ENCODE results near the gene SDF2L1. TPM values are rescaled to one million over a fixed set of nuclear protein-coding genes. Genes with fewer than 3 reads are reported as not detected.

SDF2L1 gene
- total RNA-seq, 4 donors from 2014 or later = 11.2 to 23.6 (median 18.7) TPM

DNA sequence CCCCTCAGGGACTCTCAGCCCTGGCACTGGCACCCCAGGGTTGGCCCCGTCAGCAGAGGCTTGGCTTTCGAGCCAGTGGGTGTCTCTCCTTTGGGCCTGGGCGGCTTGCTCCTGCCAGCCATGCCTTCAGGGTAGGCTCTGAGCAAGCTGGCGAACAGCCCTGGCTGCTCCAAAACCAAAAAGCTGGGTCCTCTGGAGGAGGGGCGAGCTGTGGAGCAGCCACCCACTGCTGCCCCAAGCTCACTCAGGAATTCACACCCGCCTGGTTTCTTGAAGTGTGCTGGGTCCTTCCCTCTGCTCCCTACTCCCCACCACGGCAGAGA, 18.5 kb upstream of the SDF2L1 start:
- H3K36me3 ChIP-seq = peaks cover 8% of the 10 kb centered on the region
- H3K4me1 ChIP-seq = peaks cover 43% of the 10 kb centered on the region

DNA sequence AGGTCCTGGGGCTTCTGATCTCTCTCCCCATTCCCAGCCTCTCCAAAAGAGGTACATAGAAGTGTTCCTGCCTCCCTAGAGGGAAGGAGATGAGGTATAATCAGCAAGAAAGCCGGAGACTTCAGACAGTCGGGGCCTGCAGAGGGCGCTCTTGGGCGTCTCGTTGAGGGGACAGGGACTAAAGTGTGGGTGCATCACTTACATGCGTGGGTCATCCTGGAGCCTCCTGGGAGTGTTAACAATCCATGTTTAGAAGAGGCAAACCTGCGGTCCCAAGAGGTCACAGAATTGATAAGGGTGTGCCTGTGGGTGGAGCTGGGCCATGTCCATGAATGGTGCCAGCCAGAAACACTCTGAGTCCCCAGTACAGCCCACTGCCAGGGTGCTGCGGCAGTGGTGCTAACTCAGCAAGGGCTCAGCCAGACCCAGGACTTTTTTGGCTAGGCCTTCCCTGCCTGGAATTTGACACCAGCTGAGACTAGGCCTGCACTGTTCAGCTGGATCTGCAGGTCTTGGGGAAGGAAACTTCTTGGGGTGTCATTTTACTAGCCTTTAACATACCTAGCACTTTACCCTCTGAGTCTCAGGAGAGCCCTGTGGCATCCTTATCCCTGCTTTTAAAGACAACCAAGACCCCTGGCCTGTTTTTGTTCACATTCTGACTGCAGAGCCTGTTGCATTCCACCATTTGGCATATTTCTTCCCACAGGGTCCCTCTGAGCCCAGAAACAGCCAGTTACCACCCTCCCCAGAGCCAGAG, 17.8 kb upstream of the SDF2L1 start:
- no peak overlapping the region for H3K27ac ChIP-seq
- H3K4me1 ChIP-seq = peaks cover 49% of the 10 kb centered on the region
- no peaks in the 10 kb centered on the region for H3K27me3 ChIP-seq
- DNase-seq (ENCODE audit: low spot score in 2 of 2) = no peak
- 50% methylated on average over 7 of the region's 8 CpGs for WGBS
- peaks cover 1% of the 10 kb centered on the region for H3K36me3 ChIP-seq
- no peaks in the 10 kb centered on the region for H3K9me3 ChIP-seq
- no peak for TF ChIP-seq POLR2AphosphoS5 (IDR thresholded peaks at IDR 0.05)
- TF ChIP-seq, protein P1, sequence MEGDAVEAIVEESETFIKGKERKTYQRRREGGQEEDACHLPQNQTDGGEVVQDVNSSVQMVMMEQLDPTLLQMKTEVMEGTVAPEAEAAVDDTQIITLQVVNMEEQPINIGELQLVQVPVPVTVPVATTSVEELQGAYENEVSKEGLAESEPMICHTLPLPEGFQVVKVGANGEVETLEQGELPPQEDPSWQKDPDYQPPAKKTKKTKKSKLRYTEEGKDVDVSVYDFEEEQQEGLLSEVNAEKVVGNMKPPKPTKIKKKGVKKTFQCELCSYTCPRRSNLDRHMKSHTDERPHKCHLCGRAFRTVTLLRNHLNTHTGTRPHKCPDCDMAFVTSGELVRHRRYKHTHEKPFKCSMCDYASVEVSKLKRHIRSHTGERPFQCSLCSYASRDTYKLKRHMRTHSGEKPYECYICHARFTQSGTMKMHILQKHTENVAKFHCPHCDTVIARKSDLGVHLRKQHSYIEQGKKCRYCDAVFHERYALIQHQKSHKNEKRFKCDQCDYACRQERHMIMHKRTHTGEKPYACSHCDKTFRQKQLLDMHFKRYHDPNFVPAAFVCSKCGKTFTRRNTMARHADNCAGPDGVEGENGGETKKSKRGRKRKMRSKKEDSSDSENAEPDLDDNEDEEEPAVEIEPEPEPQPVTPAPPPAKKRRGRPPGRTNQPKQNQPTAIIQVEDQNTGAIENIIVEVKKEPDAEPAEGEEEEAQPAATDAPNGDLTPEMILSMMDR (IDR thresholded peaks at IDR 0.05) = peak; percentile 3 to 43
- no peak for TF ChIP-seq EP300 (IDR thresholded peaks at IDR 0.05)
- no peak for TF ChIP-seq POLR2A (IDR thresholded peaks at IDR 0.05)
- no peak overlapping the region for H3K4me3 ChIP-seq

More for the DNA sequence above, 18.5 kb upstream of the SDF2L1 start:
- WGBS = 54% methylated on average over 6 of the region's 7 CpGs
- H3K27me3 ChIP-seq = no peaks in the 10 kb centered on the region
- DNase-seq (ENCODE audit: low spot score in 2 of 2) = no peak
- H3K4me3 ChIP-seq = no peak overlapping the region
- no peaks in the 10 kb centered on the region for H3K9me3 ChIP-seq
- TF ChIP-seq, protein P1 (IDR thresholded peaks at IDR 0.05) = no peak
- TF ChIP-seq POLR2AphosphoS5 (IDR thresholded peaks at IDR 0.05) (no peak), POLR2A (IDR thresholded peaks at IDR 0.05) (no peak), EP300 (IDR thresholded peaks at IDR 0.05) (no peak)
- H3K27ac ChIP-seq = no peak overlapping the region

DNA sequence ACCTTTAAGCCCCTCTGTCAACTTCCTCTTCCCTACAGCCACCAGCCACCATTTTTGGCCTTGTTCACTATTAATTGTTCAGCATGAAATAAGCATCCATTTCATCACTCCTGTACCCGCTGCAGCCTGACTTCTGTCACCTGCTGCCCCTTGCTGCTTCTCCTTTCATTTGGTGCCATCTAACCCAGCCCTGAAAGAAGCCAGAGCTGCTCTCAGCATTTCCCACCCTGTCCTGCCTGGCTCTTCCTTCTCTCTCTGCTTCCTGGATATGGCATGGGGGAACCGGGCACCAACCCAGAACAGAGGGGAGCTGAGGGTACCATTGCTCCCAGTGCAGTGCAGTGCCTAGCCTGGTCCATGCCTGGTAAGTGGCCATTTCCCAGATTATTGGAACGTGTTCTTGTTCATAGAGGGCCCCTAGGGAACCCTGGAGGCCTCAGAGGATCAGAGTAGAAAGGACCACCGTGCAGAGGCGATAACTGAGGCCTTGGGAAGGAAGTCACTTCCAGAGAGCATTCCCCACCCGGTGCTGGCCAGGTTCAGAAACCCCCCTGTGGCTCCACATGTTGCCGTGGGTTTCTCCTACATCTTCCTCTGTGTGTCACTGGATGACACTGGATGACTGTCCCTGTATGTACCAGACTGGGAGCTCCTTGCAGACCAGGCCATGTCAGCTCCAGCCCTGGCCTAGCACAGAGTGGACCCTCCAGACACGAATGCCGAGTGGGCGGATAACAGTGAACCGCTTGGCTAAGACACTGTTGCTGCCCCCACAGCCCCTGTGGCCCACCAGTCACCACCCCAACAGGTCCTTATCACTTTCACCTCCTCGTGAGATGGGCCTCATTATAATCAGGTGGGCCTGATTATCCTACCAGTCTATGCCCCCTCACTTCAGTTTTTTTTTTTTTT, 17.0 kb upstream of the SDF2L1 start:
- TF ChIP-seq, protein P1 (IDR thresholded peaks at IDR 0.05) = no peak
- TF ChIP-seq POLR2AphosphoS5 (IDR thresholded peaks at IDR 0.05) = no peak
- no peak for TF ChIP-seq POLR2A (IDR thresholded peaks at IDR 0.05)
- TF ChIP-seq EP300 (IDR thresholded peaks at IDR 0.05) = no peak
- Histone ChIP-seq H3K36me3 (no peaks in the 10 kb centered on the region), H3K4me1 (peaks cover 52% of the 10 kb centered on the region), H3K4me3 (no peak overlapping the region), H3K27ac (no peak overlapping the region), H3K9me3 (no peaks in the 10 kb centered on the region), H3K27me3 (no peaks in the 10 kb centered on the region)
- DNase-seq (ENCODE audit: low spot score in 2 of 2) = no peak
- WGBS = 85% methylated on average over 12 of the region's 12 CpGs

DNA sequence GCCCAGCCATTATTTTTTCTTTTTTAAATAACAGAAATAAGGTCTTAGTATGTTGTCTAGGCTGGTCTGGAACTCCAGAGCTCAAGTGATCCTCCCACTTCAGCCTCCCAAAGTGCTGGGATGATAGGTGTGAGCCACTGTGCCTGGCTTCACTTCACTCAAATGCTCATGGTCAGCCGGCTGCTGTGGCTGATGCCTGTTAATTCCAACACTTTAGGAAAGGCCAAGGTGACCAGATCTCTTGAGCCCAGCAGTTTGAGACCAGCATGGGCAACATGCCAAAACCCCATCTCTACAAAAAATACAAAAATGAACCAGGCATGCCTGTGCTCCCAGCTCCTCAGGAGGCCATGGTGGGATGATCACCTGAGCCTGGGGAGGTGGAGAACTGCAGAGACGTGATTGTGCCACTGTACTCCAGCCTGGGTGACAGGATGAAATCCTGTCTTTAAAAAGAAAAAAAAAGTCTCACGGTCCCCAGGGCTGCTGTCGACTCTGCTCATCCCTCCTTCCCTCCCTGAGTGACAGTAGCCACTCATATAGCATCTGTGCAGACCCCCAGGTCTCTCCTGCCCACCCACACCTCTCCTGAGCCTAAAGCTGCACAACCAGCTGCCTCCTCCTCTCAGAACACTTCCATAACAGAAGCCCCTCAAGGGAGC, 15.9 kb upstream of the SDF2L1 start:
- Histone ChIP-seq H3K4me1 (peaks cover 52% of the 10 kb centered on the region), H3K9me3 (no peaks in the 10 kb centered on the region), H3K27ac (no peak overlapping the region), H3K4me3 (no peak overlapping the region), H3K27me3 (no peaks in the 10 kb centered on the region), H3K36me3 (no peaks in the 10 kb centered on the region)
- WGBS = 69% methylated on average over 4 of the region's 4 CpGs
- no peak for TF ChIP-seq POLR2A (IDR thresholded peaks at IDR 0.05)
- no peak for TF ChIP-seq POLR2AphosphoS5 (IDR thresholded peaks at IDR 0.05)
- TF ChIP-seq, protein P1 (IDR thresholded peaks at IDR 0.05) = no peak
- TF ChIP-seq EP300 (IDR thresholded peaks at IDR 0.05) = no peak
- no peak for DNase-seq (ENCODE audit: low spot score in 2 of 2)

Measured in suprapubic skin (tissue), 4 donors.